SK-N-MC (cell line): ENCODE data around the gene KLHDC10.
"Not testable (repeated sequence)": the region's sequence is repeated elsewhere in the genome, so short reads cannot be mapped to it uniquely, and the experiment has no call there.

Experiments
- DNase-seq: peaks from one replicate; pipeline ENCODE4 v3.0.0-alpha.2; 2011; ENCODE audit warnings: low read depth, low spot score
- H3K27ac ChIP-seq: fragments of 200-600 bp; sonication (generic); 2 replicates; pipeline ENCODE4 v1.5.1; 2016; ENCODE audit warnings: mixed run types
- H3K36me3 ChIP-seq: fragments of 200-600 bp; sonication (generic); 2 replicates; pipeline ENCODE4 v1.6.1; 2017; ENCODE audit warnings: antibody characterized with exemption, low read length, mixed read lengths; ENCODE audit not compliant: insufficient read depth
- H3K4me3 ChIP-seq: fragments of 200-600 bp; sonication (generic); 2 replicates; pipeline ENCODE4 v1.5.1; 2016
- H3K9ac ChIP-seq: fragments of 200-600 bp; sonication (generic); 2 replicates; pipeline ENCODE4 v1.8.0; 2017; ENCODE audit warnings: mixed run types, mixed read lengths; ENCODE audit not compliant: insufficient read length
- H3K9me3 ChIP-seq: fragments of 200-600 bp; sonication (generic); 2 replicates; pipeline ENCODE4 v1.6.1; 2017; ENCODE audit warnings: low read depth, mild to moderate bottlenecking, antibody characterized with exemption, low read length, moderate library complexity, mixed read lengths
- EZH2 ChIP-seq: fragments of 200-600 bp; sonication (generic); IDR thresholded peaks from one replicate; pipeline ENCODE4 v1.6.1; 2017; ENCODE audit warnings: antibody characterized with exemption
- FOXP2 ChIP-seq: optimal IDR thresholded peaks from 2 replicates; pipeline ENCODE3; 2011; ENCODE audit warnings: mild to moderate bottlenecking, moderate library complexity; ENCODE audit not compliant: insufficient read depth; ENCODE audit errors: extremely low read length, control extremely low read depth
- POLR2AphosphoS5 ChIP-seq: IDR thresholded peaks from 2 replicates; pipeline ENCODE4 v1.6.1; 2012; ENCODE audit warnings: mild to moderate bottlenecking, low read depth, low read length, borderline replicate concordance

Gene KLHDC10

GRCh38 chr7:130123501-130123900, 53.2 kb downstream of the KLHDC10 start:
- Histone ChIP-seq H3K27ac (no peak overlapping the region), H3K9me3 (no peaks in the 10 kb centered on the region), H3K36me3 (peaks cover 53% of the 10 kb centered on the region), H3K9ac (no peak overlapping the region), H3K4me3 (no peak overlapping the region)
- DNase-seq: no peak
- TF ChIP-seq EZH2 (no peak), FOXP2 (no peak), POLR2AphosphoS5 (no peak)

GRCh38 chr7:130124711-130125110, 54.4 kb downstream of the KLHDC10 start:
- Histone ChIP-seq H3K9ac (no peak overlapping the region), H3K4me3 (no peak overlapping the region), H3K27ac (no peak overlapping the region), H3K9me3 (no peaks in the 10 kb centered on the region), H3K36me3 (peaks cover 61% of the 10 kb centered on the region)
- no peak for DNase-seq
- TF ChIP-seq EZH2 (no peak), POLR2AphosphoS5 (no peak), FOXP2 (no peak)

GRCh38 chr7:130126840-130127239, 56.5 kb downstream of the KLHDC10 start:
- H3K9me3 ChIP-seq, H3K4me3 ChIP-seq, H3K27ac ChIP-seq, H3K9ac ChIP-seq, DNase-seq: not testable (repeated sequence)
- peaks cover 61% of the 10 kb centered on the region for H3K36me3 ChIP-seq

- no peaks in the 10 kb centered on the region for H3K9me3 ChIP-seq
- H3K36me3 ChIP-seq: peaks cover 55% of the 10 kb centered on the region
- H3K9ac ChIP-seq: no peak overlapping the region
- H3K4me3 ChIP-seq: no peak overlapping the region
- TF ChIP-seq FOXP2 (no peak), EZH2 (no peak), POLR2AphosphoS5 (no peak)
- no peak for DNase-seq
- H3K27ac ChIP-seq: peak overlapping the region; percentile 63
Measured at GRCh38 chr7:130127404-130127803, 57.1 kb downstream of the KLHDC10 start.

- no peaks in the 10 kb centered on the region for H3K9me3 ChIP-seq
- peak overlapping the region; percentile 63 for H3K27ac ChIP-seq
- H3K4me3 ChIP-seq: no peak overlapping the region
- TF ChIP-seq FOXP2: no peak
- TF ChIP-seq EZH2: no peak
- TF ChIP-seq POLR2AphosphoS5: no peak
- peak overlapping the region; percentile 22 for H3K9ac ChIP-seq
- peaks cover 51% of the 10 kb centered on the region for H3K36me3 ChIP-seq
- DNase-seq: no peak
Measured at GRCh38 chr7:130127821-130128317, 57.5 kb downstream of the KLHDC10 start.

GRCh38 chr7:130129011-130129411, 58.7 kb downstream of the KLHDC10 start:
- Histone ChIP-seq H3K27ac (no peak overlapping the region), H3K36me3 (peaks cover 48% of the 10 kb centered on the region), H3K9ac (no peak overlapping the region), H3K4me3 (no peak overlapping the region), H3K9me3 (no peaks in the 10 kb centered on the region)
- DNase-seq: no peak
- TF ChIP-seq POLR2AphosphoS5: no peak
- TF ChIP-seq EZH2: no peak
- no peak for TF ChIP-seq FOXP2

GRCh38 chr7:130131191-130131834, 61.0 kb downstream of the KLHDC10 start:
- Histone ChIP-seq H3K9ac (no peak overlapping the region), H3K4me3 (no peak overlapping the region), H3K27ac (no peak overlapping the region), H3K36me3 (peaks cover 28% of the 10 kb centered on the region), H3K9me3 (no peaks in the 10 kb centered on the region)
- TF ChIP-seq EZH2 (no peak), POLR2AphosphoS5 (no peak), FOXP2 (no peak)
- no peak for DNase-seq

- H3K9me3 ChIP-seq: no peaks in the 10 kb centered on the region
- no peak overlapping the region for H3K9ac ChIP-seq
- TF ChIP-seq FOXP2 (no peak), POLR2AphosphoS5 (no peak), EZH2 (no peak)
- no peak overlapping the region for H3K4me3 ChIP-seq
- H3K27ac ChIP-seq: no peak overlapping the region
- peaks cover 26% of the 10 kb centered on the region for H3K36me3 ChIP-seq
- no peak for DNase-seq
Measured at GRCh38 chr7:130131964-130132875, 61.9 kb downstream of the KLHDC10 start.
